Dedifferentiated amniotic fluid mesenchymal stem cell (primary cell): ENCODE results near the gene GLDC.

Experiments
- DNase-seq: peaks from one replicate; pipeline ENCODE4 v3.0.0-alpha.2; 2016; ENCODE audit errors: extremely low spot score

The GLDC gene

DNA sequence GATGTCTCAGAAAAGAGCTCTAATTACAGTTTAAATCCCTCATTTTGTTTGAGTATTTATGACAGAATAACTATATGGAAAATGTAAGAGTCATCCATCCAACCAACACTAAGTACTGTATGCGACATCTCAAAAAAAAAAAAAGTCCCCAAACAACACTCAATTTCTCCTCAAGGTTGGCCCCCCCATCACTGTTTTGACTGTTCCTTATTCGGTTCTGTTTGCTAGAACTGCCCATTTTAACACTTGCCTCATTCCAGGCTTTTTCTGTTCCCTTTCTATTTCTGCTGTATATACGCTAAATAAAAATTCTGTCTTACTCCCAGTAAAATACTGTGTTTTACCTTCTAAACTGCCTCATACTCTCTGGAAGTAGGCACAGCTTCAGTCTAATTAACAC lies 25.2 kb downstream of the GLDC start:
- DNase-seq = no peak

DNA sequence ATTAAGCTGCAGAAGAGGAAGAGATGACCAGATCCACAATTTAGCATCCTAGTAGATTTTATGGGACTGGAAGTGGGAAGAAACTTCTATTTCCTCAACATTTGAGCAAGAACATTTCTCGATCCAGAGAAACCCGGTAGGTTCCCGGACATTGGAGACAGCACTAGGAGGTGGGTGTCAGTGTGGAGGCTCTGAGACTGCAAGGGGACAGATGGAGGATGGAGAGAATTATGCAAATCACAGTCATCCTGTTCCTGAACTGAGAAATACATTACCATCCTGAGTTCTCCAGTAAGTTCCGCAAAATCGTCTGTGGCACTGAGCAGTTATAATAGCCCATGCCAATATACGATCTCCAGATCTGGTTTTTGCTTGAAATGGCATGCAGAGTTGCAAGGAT lies 25.6 kb downstream of the GLDC start:
- no peak for DNase-seq

DNA sequence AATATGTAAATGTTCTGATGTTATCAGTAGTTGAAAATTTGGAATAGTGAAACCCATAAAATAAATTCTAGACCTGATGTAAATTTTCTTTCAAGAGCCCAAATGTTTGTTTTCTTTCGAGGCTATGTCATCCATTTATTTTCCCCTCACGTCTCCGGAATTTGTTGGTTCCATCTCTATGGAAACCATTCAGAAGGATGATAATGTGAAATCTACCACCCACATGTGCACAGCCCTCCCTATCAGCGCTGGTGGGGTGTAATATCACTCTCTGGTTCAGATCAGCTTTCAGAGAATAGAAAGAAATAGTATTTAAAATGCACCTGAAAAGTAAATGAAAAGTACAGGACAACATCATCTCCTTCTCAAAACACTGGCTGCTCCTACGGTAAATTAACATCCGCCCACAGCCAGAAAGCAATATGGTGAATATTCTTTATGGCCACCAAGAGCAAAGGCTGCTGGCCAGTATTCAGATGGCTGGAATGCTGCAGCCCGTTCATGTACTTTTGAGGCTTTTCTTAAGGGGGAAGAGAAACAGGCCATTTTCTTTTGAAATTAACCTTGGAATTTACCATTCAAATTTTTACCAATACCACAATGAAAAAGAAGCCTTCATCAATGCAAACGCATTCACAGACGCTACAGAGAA lies 28.5 kb downstream of the GLDC start:
- DNase-seq = no peak

DNA sequence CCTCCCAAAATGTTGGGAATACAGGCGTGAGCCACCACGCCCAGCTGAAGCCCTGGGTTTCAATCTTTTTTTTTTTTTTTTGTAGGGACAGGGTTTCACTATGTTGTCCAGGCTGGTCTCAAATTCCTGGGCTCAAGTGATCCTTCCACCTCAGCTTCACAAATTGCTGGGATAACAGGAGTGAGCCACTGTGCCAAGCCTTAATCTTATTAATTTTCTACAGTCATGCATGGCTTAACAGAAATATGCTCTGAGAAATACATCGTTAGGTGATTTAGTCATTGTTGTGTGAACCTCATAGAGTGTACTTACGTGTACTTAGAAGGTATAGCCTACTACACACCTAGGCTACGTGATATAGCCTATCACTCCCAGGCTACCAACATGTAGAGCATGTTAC lies 31.0 kb downstream of the GLDC start:
- DNase-seq = no peak

DNA sequence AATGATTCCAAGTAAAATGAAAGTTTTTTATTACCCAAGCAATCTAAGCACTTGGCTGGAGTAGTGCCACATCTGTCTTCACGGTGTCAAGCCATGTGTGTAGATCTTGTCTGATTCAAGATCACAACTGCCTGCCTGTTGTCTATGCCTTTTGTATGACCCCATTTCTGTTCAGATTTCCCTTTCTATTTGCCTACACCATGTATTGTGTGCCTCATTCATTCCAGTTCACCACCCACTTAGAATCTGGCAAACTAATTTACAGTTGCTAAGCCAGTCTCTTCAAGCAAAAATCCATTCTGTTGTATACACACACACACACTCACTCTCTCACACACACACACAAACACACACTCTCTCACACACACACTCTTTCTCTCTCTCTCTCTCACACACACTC lies 33.7 kb downstream of the GLDC start:
- no peak for DNase-seq

DNA sequence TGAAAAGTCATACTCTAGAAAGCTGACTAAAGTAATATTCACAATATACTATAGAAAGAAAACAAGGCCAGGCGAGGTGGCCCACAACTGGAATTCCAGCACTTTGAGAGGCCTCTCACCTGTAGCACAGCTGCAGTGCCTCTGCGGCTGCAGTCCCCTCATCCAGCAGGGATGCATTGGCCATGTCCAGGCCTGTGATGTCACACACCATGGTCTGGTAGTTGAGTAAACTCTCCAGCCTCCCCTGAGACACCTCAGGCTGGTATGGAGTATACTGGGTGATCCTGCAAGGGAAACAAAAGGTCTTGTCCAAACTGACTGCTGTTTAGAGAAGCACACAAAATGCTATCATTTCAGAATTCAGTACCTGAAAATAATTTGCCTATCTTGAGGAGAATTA lies 35.5 kb downstream of the GLDC start:
- DNase-seq = no peak

DNA sequence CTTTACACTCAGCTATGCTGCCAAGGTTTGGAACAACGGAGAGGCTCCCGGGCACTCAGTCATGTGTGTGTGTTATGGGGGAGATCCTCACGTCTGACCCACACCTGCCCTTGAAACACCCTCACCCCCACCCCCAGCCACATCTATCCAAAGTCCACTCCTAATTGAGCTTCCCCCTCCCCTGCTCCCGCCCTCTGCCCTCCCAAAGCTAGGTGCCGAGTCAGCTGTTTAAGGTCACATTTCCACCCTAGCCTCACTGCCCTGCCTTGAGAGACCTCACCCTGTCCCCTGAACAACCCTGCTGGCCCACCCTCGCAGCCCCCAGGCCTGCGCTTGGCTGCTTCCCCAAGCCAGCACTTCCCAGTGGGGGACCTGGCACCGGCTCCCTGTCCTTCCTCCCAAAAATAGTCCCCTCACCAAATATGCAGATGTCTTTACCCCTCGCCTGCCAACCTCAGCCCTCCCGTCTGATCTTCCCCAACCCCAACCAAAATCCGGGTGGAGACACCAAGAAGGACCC lies 36.0 kb downstream of the GLDC start:
- no peak for DNase-seq

DNA sequence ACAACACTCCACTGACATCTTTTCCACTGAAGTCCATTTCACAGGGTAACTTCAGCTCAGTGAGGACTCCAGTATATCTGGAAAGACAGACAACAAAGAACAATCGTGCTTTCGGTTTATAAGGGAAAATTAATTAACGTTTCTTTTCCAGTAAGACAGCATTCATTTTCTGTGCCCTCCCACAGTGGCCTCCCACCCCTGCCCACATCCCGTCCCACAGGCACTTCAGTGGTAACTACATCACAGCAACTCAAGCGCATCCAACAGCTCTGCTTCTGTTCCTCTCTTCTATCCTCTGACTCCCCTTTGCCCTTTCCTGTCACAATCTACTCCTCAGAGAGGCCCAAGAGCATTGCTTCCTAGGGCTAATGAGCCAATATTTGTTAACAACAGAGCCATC lies 40.3 kb downstream of the GLDC start:
- DNase-seq = no peak

DNA sequence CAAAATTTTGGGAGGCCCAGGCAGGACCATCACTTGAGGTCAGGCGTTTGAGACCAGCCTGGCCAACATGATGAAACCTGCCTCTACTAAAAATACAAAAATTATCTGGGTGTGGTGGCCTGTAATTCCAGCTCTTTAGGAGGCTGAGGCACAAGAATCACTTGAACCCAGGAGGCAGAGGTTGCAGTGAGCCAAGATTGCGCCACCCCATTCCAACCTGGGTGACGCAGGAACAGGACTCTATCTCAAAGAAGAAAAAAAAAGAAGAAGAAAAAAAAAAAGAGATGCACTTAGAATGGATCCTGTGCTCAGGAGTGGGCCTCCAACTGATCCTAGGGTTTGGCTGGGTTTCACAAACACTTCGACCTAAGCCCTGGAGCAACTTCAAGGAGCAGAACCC lies 45.1 kb downstream of the GLDC start:
- DNase-seq = no peak

DNA sequence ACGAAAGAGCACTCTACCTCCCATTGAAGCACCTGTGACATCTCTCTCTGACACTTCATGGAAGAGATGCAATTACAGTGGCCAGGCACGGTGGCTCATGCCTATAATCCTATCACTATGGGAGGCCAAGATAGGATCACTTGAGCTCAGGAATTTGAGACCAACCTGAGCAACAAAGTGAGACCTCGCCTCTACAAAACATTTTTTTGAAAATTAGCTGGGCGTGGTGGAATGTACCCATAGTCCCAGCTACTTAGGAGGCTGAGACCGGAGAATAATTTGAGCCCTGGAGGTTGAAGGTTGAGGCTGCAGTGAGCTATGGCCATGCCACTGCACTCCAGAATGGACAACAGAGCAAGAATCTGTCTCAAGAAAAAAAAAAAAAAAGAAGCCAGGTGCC lies 45.5 kb downstream of the GLDC start:
- no peak for DNase-seq

DNA sequence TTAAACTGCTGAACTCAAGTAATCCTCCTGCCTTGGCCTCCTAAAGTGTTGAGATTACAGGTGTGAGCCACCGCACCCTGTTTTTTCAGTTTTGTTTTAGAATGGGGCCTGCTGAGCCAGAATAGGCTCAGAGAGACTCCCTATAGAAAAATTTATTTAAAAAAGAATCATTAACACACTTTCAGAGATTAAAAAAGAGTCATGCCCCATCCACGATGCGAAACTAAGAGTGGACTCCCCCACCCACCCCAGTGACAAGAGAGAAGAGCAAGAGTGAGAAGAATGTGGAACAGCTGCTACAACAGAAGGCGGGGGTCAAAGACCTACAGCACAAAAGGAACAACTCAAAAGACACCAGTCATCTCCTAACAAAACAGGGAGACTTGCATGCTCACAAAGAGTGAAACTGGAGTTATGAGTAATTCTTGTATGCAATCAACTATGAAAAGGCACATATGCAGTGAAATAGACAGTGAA lies 47.2 kb downstream of the GLDC start:
- DNase-seq = no peak

DNA sequence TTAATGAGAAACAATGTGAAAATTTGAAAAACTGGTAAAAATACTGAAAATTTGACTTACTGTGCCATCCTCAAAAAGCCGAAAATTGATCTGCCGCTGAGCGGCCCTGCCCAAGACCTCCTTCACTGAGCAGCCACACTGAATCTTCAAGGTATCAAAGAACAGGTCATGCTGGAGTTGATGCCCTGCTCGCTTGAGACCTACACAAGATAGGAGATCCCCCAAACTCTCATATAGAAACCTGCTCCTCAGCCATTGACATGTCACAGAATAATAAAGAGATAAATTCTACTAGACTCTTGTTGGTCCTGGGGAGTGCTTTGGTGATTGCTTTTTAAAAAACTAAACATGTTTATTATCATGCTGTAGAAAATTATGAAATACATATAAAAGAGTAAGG lies 52.7 kb downstream of the GLDC start:
- no peak for DNase-seq

DNA sequence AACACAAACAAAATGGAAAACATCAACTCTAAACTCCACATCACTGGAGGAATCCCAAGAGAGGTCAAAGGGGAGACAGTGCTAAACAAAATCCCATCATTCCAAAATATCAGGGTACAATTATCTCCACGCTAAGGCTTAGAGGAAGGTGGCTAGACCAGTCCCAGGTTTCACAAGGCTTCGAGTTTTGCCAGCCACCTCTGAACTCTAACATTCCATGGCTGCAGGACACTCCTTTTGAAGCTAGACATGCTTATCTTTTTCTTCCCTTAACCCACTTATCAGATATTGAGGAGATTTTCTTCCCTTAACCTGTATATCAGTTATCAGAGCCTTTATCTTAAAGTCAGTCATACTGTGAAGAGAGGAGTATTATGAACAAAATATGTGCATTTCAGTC lies 53.3 kb downstream of the GLDC start:
- DNase-seq = no peak

DNA sequence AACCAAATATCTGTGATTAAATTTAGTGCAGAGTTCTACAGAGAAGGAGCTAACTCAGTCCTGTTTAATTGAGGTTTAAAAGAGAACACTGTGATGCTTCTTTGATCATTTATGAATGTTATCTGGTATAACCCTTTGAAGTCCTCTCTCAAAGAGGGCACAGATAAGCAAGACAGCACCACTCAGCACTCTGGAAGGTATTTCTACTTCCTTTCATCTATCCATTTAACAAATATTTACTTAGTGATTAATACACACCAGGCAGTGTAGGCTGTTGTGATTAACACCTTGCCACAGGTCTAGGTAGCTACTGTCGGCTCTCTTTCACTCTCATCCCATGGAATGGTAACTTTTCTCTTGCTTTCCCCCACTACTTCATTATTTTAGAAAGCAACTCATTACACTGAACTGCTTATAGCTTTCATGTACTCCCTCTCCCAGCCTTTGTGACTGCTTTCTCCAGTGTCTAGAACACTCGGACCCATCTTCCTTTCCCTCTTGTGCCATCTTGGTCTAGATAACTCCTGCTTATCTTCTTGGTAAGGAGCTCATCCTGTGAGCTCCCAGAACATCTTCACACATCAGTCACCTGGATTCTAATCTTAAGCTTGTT lies 54.7 kb downstream of the GLDC start:
- DNase-seq = no peak

DNA sequence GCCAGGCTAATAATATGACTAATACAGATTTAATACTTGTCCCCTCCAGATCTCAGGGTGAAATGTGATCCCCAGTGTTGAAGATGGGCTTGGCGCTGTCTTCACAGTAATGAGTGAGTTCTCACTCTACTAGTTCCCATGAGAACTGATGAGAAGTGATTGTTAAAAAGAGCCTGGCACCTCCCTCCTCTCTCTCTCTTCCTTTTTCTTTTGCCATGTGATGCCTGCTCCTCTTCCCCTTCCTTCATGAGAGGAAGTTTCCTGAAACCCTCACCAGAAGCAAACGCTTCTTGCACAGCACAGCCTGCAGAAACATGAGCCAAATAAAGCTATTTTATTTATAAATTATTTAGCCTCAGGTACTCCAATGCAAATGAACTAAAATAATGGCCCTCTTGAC lies 55.2 kb downstream of the GLDC start:
- DNase-seq = no peak

DNA sequence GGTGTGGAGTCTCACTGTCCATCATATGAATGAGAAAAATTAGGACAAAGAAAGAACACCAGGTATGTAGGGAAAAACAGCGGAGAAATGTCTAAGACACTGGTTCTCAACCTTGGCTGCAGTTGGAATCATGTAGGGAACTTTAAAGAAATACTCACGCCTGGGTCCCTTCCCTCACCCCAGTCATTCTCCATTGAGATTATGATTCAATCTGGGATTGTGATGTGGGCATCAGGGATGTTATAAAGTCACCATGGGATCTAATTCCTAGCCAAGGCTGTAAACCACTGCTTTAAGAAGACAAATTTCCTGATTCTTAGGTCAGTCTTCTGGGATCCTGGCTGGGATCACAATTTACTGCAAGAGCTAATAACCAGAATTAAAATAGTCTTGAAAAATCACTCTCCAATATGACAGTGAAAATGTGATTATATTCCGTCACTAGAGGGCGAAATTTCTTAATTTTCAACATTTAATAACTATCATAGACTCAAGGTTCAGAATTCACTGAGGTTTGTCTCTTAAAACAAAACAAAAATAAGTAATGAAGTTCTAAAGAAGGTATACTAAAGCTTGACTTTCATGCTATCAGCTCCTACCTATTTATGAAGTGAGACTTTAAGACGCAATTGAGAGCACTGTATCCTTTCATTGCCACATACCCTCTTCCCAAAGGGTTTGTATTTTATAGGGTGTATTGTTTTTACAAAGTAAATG lies 60.5 kb downstream of the GLDC start:
- DNase-seq = peak; percentile 69

DNA sequence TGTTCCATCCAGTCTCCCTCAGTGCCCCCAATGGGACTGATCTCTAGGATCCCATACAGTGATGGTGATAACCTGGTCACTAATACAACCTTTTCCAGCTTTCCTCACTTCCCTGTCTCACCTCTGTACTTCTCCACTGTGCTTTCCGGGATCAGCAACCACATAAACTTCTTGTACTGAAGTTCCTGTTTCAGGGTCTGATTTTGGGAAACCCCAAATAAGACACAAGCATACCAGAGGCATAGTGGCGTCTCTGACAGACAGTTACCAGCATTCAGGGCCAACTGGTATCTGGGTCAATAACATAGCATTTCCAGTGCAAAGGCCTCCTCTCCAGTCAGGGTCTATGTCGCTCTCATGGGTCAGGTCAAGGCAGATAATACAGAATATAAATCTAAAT lies 64.3 kb downstream of the GLDC start:
- no peak for DNase-seq

DNA sequence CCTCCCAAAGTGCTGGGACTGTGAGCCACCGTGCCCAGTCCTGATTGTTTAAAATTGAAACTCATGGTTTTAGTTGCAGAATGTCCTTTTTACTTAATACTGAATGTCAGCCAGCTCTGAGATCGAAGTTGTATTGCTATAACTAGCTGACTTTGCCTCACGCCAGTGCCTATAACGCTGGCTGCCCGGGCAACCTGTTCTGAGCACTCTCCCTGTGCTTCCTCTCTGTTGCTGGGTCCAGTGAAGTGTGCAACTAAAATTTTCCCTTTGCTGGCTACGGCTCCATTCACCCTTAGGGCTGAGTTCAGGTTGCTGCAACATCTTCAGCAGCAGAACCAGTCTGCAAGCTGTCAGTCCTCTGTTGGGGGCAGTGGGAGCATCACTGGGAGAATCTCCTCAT lies 65.9 kb downstream of the GLDC start:
- no peak for DNase-seq

DNA sequence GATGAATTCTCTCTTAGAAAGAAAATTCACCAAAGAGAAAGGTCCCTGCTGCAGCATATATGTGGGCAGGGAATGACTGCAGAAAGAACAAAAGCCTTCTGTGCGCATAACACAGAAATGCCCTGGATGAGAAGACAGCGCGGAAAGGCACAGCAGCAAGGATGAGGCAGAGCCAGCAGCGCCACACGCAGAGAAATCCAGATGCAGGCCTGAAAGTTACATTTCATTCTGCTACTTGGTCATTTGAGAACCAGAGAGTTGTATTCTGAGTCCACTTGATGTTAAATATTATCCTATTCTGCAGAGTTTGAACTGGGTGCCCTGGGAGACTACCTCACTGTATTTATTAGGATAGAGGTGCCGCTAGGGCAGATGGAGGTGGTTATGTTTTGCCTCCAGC lies 68.5 kb downstream of the GLDC start:
- no peak for DNase-seq

DNA sequence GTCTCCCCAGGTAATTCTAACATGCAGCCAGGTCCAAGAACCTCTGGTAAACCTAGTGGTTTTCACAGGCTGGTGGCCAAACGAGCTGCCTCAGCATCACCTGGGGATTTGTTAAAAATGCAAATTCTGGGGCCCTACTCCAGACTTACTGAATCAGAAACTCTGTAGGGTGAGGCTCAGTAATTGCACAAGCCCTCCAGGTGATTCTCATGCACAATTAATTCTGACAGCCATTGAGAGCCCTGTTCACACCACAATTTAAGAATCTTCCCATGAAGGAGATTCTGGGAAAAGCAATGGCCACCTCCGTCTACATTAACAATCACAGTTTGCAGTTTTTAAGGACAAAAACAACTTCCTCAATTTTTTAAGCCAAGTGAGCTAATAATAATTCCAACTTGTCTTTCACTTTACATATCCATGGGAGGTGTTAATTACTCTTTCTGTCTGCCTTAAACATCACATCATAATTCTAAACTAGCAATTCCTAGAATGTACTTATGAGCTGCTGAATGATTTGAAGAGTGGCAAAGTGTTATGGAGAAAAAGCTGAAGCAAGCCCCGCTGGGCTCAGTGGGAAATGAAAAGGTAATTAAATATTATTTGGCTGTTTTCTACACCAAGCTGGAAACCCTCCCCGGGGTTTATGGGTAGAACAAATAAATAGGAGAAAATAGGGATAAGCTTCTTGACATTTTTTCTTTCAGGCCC lies 70.0 kb downstream of the GLDC start:
- no peak for DNase-seq

DNA sequence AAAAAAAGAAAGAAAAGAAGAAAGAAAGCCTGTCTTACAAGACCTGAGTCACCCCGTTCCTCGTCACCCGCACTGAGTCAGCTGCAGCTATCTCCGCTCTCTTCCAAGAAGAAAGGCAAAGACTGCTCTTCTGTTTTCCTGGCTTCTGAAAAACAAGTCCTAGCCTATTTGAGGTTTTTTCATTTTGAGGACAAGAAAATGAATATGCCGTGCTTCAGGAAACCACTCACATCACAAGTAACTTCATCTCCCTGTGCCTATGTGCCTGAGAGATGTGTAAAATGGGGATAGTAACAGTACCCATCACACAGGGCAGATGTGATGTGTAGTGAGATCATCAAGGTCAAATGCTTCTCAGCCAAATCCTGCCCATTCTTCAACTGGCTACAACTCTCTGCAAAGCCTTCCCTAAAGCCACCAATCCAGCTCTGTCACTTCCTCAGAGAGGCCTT lies 78.4 kb downstream of the GLDC start:
- peak; percentile 72 for DNase-seq

DNA sequence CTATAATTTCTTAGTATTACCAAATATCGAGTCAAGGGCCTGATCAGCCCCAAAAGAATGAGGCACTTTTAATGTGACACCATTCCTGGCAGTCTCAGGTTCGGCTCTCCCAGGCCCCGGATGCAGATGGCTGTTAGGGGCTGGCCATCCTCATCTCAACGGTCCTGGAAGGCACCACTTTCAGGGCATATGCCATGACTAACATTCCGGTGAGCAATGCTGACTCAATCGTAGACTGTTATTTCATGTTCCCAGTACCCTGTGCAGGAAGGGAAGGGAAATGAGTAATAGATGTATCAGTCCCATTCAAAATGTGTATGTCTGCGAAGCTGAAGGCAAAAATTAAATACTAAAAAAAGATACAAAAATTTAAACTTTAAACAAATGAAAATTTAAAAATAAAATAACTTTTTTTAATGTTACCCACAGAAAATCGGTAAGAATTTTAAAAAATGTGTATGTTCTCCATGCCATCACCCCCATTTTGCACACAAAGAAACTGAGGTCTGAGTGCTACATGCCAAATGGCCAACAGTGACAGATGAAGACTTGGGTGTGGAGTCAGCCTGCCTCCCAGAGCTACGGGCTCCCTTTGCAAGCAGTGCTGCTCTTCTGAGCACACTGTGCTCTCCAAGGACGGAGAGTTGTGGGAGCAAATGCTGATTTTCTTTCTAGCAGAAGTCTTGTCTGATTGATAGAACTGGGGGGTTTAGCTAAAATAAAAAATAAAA lies 79.0 kb downstream of the GLDC start:
- DNase-seq = peak; percentile 91
